ENCODE measurements around the gene FGF14.

DNA sequence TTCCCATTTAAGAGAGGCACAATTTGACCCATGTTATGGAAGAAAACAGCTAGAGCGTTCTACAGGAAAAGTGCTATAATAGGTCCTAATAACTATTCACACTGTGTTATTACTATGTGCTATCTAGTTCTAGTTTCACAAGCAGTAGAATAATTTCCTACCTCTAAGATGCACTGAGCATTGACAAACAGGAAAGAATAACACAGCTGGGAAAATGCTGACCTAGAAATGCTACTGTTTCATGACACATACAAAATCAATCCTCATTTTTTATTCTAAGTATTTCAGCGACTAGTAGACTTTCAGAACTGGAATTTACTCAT lies 689.9 kb downstream of the FGF14 start:
- TF ChIP-seq POLR2A (IDR thresholded peaks at IDR 0.05) (no peak), POLR2AphosphoS5 (IDR thresholded peaks at IDR 0.05) (no peak)
- TF ChIP-seq, protein P1, sequence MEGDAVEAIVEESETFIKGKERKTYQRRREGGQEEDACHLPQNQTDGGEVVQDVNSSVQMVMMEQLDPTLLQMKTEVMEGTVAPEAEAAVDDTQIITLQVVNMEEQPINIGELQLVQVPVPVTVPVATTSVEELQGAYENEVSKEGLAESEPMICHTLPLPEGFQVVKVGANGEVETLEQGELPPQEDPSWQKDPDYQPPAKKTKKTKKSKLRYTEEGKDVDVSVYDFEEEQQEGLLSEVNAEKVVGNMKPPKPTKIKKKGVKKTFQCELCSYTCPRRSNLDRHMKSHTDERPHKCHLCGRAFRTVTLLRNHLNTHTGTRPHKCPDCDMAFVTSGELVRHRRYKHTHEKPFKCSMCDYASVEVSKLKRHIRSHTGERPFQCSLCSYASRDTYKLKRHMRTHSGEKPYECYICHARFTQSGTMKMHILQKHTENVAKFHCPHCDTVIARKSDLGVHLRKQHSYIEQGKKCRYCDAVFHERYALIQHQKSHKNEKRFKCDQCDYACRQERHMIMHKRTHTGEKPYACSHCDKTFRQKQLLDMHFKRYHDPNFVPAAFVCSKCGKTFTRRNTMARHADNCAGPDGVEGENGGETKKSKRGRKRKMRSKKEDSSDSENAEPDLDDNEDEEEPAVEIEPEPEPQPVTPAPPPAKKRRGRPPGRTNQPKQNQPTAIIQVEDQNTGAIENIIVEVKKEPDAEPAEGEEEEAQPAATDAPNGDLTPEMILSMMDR (IDR thresholded peaks at IDR 0.05): no peak
